ENCODE results near the gene GAGE12D.
"Not testable (repeated sequence)": the region's sequence is repeated elsewhere in the genome, so short reads cannot be mapped to it uniquely, and the experiment has no call there.

GAGE12D gene, protein sequence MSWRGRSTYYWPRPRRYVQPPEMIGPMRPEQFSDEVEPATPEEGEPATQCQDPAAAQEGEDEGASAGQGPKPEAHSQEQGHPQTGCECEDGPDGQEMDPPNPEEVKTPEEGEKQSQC

DNA sequence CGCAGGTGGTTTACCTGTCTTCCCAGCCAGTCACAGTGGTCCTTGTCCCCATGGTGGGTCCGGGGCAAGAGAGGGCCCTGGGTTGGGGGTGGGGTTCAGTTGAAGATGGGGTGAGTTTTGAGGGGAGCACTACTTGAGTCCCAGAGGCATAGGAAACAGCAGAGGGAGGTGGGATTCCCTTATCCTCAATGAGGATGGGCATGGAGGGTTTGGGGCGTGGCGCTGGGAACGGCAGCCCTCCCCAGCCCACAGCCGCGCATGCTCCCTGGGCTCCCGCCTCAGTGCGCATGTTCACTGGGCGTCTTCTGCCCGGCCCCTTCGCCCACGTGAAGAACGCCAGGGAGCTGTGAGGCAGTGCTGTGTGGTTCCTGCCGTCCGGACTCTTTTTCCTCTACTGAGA lies at the start of gene GAGE12D:
Gene GAGE12D, plus strand, starts transcription at position 301 of the 400 bp plus-strand sequence. CDS start 1,155 bp downstream, outside the sequence.
- DNase-seq (ENCODE audit: extremely low read depth in 1 of 2, low read depth in 1 of 2), result not testable (repeated sequence)

- DNase-seq (ENCODE audit: extremely low read depth in 1 of 2, low read depth in 1 of 2), result not testable (repeated sequence)
These were observed 9.7 kb upstream of the GAGE12D start, which contains the start of gene GAGE12C for GRCh38 chrX:49531877-49532276. TSS of gene GAGE12C (plus strand) at chrX:49532177. CDS start at chrX:49533332, 1,155 bp downstream.

DNA sequence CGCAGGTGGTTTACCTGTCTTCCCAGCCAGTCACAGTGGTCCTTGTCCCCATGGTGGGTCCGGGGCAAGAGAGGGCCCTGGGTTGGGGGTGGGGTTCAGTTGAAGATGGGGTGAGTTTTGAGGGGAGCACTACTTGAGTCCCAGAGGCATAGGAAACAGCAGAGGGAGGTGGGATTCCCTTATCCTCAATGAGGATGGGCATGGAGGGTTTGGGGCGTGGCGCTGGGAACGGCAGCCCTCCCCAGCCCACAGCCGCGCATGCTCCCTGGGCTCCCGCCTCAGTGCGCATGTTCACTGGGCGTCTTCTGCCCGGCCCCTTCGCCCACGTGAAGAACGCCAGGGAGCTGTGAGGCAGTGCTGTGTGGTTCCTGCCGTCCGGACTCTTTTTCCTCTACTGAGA lies 9.5 kb downstream of the GAGE12D start, which contains the start of gene GAGE12E:
Gene GAGE12E, plus strand, starts transcription at position 301 of the 400 bp plus-strand sequence. CDS start 1,155 bp downstream, outside the sequence.
- DNase-seq (ENCODE audit: extremely low read depth in 1 of 2, low read depth in 1 of 2), result not testable (repeated sequence)

GRCh38 chrX:49560542-49560941 lies 19.0 kb downstream of the GAGE12D start, which contains the start of gene GAGE12F:
TSS of gene GAGE12F (plus strand) at chrX:49560842. CDS start at chrX:49561997, 1,155 bp downstream.
- not testable (repeated sequence) for DNase-seq (ENCODE audit: extremely low read depth in 1 of 2, low read depth in 1 of 2)

DNA sequence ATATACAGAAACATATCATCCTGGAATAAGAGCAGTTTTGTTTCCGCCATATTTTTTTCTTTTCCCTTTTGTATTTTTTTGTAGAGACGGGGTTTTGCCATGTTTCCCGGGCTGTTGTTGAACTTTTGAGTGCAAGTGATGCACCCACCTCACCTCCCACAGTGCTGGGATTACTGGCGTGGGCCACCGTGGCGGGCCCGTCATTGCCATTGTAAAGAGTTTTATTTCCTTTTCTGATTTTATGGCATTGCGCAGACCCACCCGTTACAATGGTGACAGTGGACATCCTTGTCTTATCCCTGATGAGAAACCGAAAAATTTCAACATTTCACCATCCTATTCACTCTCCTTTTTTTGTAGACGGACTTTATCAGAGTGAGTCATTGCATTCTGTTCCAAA lies 27.2 kb downstream of the GAGE12D start:
- not testable (repeated sequence) for DNase-seq (ENCODE audit: extremely low read depth in 1 of 2, low read depth in 1 of 2)

- not testable (repeated sequence) for DNase-seq (ENCODE audit: extremely low read depth in 1 of 2, low read depth in 1 of 2)
These were observed 27.6 kb downstream of the GAGE12D start for GRCh38 chrX:49569152-49569551.

GRCh38 chrX:49570100-49570499 lies 28.6 kb downstream of the GAGE12D start, which contains the start of gene GAGE12G:
TSS of gene GAGE12G (plus strand) at chrX:49570400. CDS start at chrX:49571555, 1,155 bp downstream.
- not testable (repeated sequence) for DNase-seq (ENCODE audit: extremely low read depth in 1 of 2, low read depth in 1 of 2)

GRCh38 chrX:49579649-49580048 lies 38.1 kb downstream of the GAGE12D start, which contains the start of gene GAGE12H:
TSS of gene GAGE12H (plus strand) at chrX:49579949. CDS start at chrX:49581104, 1,155 bp downstream.
- DNase-seq (ENCODE audit: extremely low read depth in 1 of 2, low read depth in 1 of 2), result not testable (repeated sequence)

DNA sequence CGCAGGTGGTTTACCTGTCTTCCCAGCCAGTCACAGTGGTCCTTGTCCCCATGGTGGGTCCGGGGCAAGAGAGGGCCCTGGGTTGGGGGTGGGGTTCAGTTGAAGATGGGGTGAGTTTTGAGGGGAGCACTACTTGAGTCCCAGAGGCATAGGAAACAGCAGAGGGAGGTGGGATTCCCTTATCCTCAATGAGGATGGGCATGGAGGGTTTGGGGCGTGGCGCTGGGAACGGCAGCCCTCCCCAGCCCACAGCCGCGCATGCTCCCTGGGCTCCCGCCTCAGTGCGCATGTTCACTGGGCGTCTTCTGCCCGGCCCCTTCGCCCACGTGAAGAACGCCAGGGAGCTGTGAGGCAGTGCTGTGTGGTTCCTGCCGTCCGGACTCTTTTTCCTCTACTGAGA lies 47.7 kb downstream of the GAGE12D start, which contains the start of gene GAGE2A:
Gene GAGE2A, plus strand, starts transcription at position 301 of the 400 bp plus-strand sequence. CDS start 1,155 bp downstream, outside the sequence.
- DNase-seq (ENCODE audit: extremely low read depth in 1 of 2, low read depth in 1 of 2), result not testable (repeated sequence)

DNA sequence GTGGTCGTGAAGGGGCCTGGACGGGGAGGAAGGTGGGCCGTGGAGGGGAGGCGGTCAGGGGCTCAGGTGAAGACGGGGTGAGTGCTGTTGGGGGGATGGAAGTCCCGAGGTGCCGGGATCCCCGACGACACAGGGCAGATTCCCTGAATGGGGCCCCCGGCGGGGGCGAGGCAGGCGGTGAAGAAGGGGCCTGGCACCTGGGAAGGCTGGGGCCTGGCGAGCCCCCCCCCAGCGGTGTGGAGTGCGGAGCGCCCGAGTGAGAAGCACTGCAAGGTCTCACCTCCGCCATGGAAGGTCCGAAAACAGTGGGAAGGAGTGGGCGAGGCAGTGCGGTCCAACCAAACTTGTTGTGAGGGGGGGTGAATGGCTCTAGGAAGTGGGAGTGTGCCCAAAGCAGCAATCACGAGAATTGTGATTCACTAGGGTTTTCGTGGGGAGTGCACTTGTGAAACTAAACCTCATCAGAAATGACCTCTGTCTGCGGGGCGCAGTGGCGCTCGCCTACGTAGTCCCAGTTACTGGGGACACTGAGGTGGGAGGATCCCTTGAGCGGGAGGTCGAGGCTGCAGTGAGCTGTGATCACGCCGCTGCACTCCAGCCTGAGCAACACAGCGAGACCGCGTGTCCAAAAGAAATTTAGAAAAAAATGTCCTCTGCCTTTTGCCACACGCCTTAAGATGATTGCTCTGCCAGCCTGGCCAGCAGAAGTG lies 48.4 kb downstream of the GAGE12D start:
- DNase-seq (ENCODE audit: extremely low read depth in 1 of 2, low read depth in 1 of 2), result not testable (repeated sequence)

GRCh38 chrX:49590488-49590887 lies 49.0 kb downstream of the GAGE12D start:
- not testable (repeated sequence) for DNase-seq (ENCODE audit: extremely low read depth in 1 of 2, low read depth in 1 of 2)

All from stimulated activated CD8-positive, alpha-beta memory T cell treated with anti-CD3 and anti-CD28 coated beads, Interleukin-7, amount 100 ng/mL, for 48 hours (primary cell).